HL-60 (cell line): ENCODE measurements around the gene OXSR1.

Source experiments
- DNase-seq, 2 experiments: peaks; one replicate each; pipeline ENCODE4 v3.0.0-alpha.2; 2010 to 2020; ENCODE audit warnings: low read depth in 1 of 2, low spot score in 1 of 2
- H3K27ac ChIP-seq: fragments of 250-450 bp; sonication (Bioruptor Pico); replicated peaks from 2 replicates; pipeline ENCODE4 v1.5.1; 2020; ENCODE audit warnings: mild to moderate bottlenecking, moderate library complexity
- H3K27me3 ChIP-seq: fragments of 250-450 bp; sonication (Bioruptor Pico); 2 replicates; pipeline ENCODE4 v1.5.1; 2021; ENCODE audit warnings: mild to moderate bottlenecking, moderate library complexity; ENCODE audit not compliant: insufficient read depth, poor library complexity, severe bottlenecking
- H3K4me3 ChIP-seq: replicated peaks from 2 replicates; pipeline ENCODE4 v1.5.1; 2011; ENCODE audit warnings: mild to moderate bottlenecking, control low read depth, low read length; ENCODE audit not compliant: insufficient read depth
- GABPA ChIP-seq: IDR thresholded peaks from 2 replicates; pipeline ENCODE4 v1.6.1; 2012; ENCODE audit warnings: low read depth
- POLR2AphosphoS5 ChIP-seq: IDR thresholded peaks from 2 replicates; pipeline ENCODE4 v1.6.1; 2012; ENCODE audit warnings: low read depth
- SPI1 ChIP-seq: IDR thresholded peaks from 2 replicates; pipeline ENCODE4 v1.6.1; 2012; ENCODE audit warnings: low read depth, mild to moderate bottlenecking, borderline replicate concordance
- TF ChIP-seq, protein P1 (sequence below): IDR thresholded peaks from one replicate; pipeline ENCODE4 v1.5.1; 2011; ENCODE audit warnings: low read length, control low read depth, inconsistent platforms; ENCODE audit not compliant: insufficient read depth
- TF ChIP-seq, protein P2 (sequence below): IDR thresholded peaks from 2 replicates; pipeline ENCODE4 v1.6.1; 2012; ENCODE audit warnings: low read depth; ENCODE audit not compliant: insufficient replicate concordance

Gene OXSR1

DNA sequence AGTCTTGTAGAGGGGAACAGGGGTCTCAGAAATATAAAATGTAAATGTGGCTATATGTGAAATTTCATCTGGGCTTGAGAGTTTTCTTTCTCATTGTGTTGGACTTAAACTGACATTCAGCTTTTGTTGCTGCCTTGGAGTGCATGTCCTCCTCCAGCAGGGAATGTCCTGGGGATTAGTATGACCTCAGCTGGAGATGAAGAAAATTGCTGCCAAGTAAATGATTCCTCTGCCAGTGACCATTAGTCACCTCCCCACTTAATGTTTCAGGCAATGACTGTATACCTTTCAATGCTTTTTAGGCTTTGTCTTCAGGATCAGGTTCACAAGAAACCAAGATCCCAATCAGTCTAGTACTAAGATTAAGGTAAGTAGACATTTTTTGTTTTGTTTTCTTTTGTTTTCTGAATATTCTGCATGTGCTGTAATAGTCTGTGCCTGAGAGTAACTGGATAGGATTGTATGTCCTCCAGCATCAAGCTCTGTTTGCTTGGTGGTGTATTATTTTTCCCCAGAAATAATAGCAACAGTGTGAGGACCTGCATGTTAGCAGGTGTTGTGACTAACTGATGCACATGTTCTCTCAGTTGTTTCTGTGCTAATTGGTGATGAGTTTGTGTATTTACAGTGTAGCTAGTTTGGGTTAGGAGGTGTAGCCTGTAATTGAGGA, 82.2 kb downstream of the OXSR1 start:
- no peak overlapping the region for H3K27ac ChIP-seq
- no peak for DNase-seq
- TF ChIP-seq, protein P1, sequence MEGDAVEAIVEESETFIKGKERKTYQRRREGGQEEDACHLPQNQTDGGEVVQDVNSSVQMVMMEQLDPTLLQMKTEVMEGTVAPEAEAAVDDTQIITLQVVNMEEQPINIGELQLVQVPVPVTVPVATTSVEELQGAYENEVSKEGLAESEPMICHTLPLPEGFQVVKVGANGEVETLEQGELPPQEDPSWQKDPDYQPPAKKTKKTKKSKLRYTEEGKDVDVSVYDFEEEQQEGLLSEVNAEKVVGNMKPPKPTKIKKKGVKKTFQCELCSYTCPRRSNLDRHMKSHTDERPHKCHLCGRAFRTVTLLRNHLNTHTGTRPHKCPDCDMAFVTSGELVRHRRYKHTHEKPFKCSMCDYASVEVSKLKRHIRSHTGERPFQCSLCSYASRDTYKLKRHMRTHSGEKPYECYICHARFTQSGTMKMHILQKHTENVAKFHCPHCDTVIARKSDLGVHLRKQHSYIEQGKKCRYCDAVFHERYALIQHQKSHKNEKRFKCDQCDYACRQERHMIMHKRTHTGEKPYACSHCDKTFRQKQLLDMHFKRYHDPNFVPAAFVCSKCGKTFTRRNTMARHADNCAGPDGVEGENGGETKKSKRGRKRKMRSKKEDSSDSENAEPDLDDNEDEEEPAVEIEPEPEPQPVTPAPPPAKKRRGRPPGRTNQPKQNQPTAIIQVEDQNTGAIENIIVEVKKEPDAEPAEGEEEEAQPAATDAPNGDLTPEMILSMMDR: no peak
- TF ChIP-seq, protein P2, sequence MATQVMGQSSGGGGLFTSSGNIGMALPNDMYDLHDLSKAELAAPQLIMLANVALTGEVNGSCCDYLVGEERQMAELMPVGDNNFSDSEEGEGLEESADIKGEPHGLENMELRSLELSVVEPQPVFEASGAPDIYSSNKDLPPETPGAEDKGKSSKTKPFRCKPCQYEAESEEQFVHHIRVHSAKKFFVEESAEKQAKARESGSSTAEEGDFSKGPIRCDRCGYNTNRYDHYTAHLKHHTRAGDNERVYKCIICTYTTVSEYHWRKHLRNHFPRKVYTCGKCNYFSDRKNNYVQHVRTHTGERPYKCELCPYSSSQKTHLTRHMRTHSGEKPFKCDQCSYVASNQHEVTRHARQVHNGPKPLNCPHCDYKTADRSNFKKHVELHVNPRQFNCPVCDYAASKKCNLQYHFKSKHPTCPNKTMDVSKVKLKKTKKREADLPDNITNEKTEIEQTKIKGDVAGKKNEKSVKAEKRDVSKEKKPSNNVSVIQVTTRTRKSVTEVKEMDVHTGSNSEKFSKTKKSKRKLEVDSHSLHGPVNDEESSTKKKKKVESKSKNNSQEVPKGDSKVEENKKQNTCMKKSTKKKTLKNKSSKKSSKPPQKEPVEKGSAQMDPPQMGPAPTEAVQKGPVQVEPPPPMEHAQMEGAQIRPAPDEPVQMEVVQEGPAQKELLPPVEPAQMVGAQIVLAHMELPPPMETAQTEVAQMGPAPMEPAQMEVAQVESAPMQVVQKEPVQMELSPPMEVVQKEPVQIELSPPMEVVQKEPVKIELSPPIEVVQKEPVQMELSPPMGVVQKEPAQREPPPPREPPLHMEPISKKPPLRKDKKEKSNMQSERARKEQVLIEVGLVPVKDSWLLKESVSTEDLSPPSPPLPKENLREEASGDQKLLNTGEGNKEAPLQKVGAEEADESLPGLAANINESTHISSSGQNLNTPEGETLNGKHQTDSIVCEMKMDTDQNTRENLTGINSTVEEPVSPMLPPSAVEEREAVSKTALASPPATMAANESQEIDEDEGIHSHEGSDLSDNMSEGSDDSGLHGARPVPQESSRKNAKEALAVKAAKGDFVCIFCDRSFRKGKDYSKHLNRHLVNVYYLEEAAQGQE: no peak
- TF ChIP-seq GABPA (no peak), POLR2AphosphoS5 (no peak)
- H3K27me3 ChIP-seq: no peaks in the 10 kb centered on the region
- no peak overlapping the region for H3K4me3 ChIP-seq

DNA sequence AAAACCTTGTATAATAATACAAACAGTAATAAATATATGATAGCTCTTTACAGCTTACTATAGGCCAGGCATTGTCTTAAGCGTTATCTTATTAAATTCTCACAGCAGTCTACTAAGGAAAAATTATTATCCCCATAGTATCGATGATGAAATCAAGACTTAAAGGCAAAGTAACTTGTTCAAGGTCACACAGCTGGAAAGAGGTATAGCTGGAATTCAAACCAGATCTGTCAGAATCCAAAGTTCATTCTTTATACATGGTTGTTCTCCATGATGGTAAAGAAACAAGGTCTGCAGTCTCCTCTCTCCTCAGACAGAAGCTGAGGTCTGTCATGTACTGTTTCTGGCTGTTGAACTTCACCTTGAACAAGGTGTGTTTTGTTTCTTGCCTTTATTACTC, 84.9 kb downstream of the OXSR1 start:
- no peak for DNase-seq
- no peak overlapping the region for H3K27ac ChIP-seq
- no peaks in the 10 kb centered on the region for H3K27me3 ChIP-seq
- TF ChIP-seq, protein P2: no peak
- TF ChIP-seq SPI1 (no peak), GABPA (no peak), POLR2AphosphoS5 (no peak)
- TF ChIP-seq, protein P1: no peak
- no peak overlapping the region for H3K4me3 ChIP-seq

DNA sequence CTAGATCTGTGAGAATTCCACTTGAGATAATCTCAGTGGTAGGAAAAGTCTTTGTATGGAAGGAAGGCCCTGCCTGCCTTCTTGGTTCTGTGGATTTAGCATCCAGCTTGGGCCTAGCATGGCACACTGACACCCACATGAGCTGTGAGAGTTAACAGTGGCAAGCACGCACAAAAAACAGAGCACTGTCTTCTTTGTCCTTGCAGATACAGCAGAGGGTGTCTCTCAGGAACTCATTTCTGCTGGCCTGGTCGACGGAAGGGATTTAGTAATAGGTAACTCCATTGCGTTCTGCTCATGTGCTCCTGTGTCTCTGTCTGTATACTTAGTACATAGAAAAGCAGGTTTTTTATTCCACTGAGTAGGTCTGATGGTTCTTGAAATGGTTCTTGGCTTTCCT, 85.9 kb downstream of the OXSR1 start:
- Histone ChIP-seq H3K27me3 (no peaks in the 10 kb centered on the region), H3K27ac (no peak overlapping the region), H3K4me3 (no peak overlapping the region)
- no peak for TF ChIP-seq GABPA
- TF ChIP-seq, protein P2: no peak
- no peak for TF ChIP-seq POLR2AphosphoS5
- TF ChIP-seq, protein P1: no peak
- no peak for TF ChIP-seq SPI1
- no peak for DNase-seq
